Measurements from ENCODE around the gene FAM83G. TPM values are rescaled to one million over a fixed set of nuclear protein-coding genes. Genes with fewer than 3 reads are reported as not detected.
"Not testable (repeated sequence)": the region's sequence is repeated elsewhere in the genome, so short reads cannot be mapped to it uniquely, and the experiment has no call there.

Gene FAM83G
- total and polyA plus RNA-seq, 4 donors = 2.2 to 11.9 (median 7.5) TPM

- Histone ChIP-seq H3K27ac (ENCODE audit: low read depth in 1 of 2, low read length in 1 of 2) (no peak overlapping the region), H3K9me3 (ENCODE audit: control insufficient read depth in 4 of 4, insufficient read depth in 3 of 4, low read length in 3 of 4) (no peaks in the 10 kb centered on the region), H3K4me3 (no peak overlapping the region), H3K36me3 (ENCODE audit: control insufficient read depth in 4 of 4, insufficient read depth in 4 of 4, low read length in 4 of 4) (peaks cover 0 to 4% (median 0%) of the 10 kb centered on the region in 4 donors), H3K27me3 (ENCODE audit: control insufficient read depth in 3 of 3, insufficient read depth in 3 of 3, low read length in 2 of 3) (no peaks in the 10 kb centered on the region), H3K4me1 (ENCODE audit: control insufficient read depth in 5 of 5, insufficient read depth in 5 of 5, low read length in 5 of 5) (peaks cover 0 to 2% (median 0%) of the 10 kb centered on the region in 5 donors), H3K9ac (ENCODE audit: insufficient read depth in 1 of 2, low read length in 2 of 2) (no peak overlapping the region)
- TF ChIP-seq CTCF (IDR thresholded peaks at IDR 0.05; ENCODE audit: control extremely low read depth, extremely low read depth) = no peak
- 91 to 98% methylated on average over 5 of the region's 5 CpGs for WGBS, 2 donors
- DNase-seq (no peak), ATAC-seq (ENCODE audit: insufficient read depth, low FRiP score) (no peak)
Observed at GRCh38 chr17:19022128-19022527, 17.6 kb upstream of the FAM83G start.

- no peaks in the 10 kb centered on the region for H3K27me3 ChIP-seq (ENCODE audit: control insufficient read depth in 3 of 3, insufficient read depth in 3 of 3, low read length in 2 of 3)
- peaks cover 0 to 4% (median 0%) of the 10 kb centered on the region in 4 donors for H3K36me3 ChIP-seq (ENCODE audit: control insufficient read depth in 4 of 4, insufficient read depth in 4 of 4, low read length in 4 of 4)
- H3K4me3 ChIP-seq = no peak overlapping the region
- no peaks in the 10 kb centered on the region for H3K9me3 ChIP-seq (ENCODE audit: control insufficient read depth in 4 of 4, insufficient read depth in 3 of 4, low read length in 3 of 4)
- no peak overlapping the region for H3K9ac ChIP-seq (ENCODE audit: insufficient read depth in 1 of 2, low read length in 2 of 2)
- ATAC-seq (ENCODE audit: insufficient read depth, low FRiP score) (no peak), DNase-seq (no peak)
- 95% methylated on average over 24 of the region's 24 CpGs for WGBS, 2 donors
- H3K27ac ChIP-seq (ENCODE audit: low read depth in 1 of 2, low read length in 1 of 2) = no peak overlapping the region
- peaks cover 0 to 6% (median 0%) of the 10 kb centered on the region in 5 donors for H3K4me1 ChIP-seq (ENCODE audit: control insufficient read depth in 5 of 5, insufficient read depth in 5 of 5, low read length in 5 of 5)
- TF ChIP-seq CTCF (IDR thresholded peaks at IDR 0.05; ENCODE audit: control extremely low read depth, extremely low read depth) = no peak
Observed at GRCh38 chr17:19021622-19022083, 17.1 kb upstream of the FAM83G start.

GRCh38 chr17:19021011-19021621 is 16.6 kb upstream of the FAM83G start:
- 91 to 93% methylated on average over 7 of the region's 7 CpGs for WGBS, 2 donors
- not testable (repeated sequence) for ATAC-seq (ENCODE audit: insufficient read depth, low FRiP score)

GRCh38 chr17:19020016-19020415 is 15.5 kb upstream of the FAM83G start:
- WGBS, 2 donors = 88 to 91% methylated on average over 3 of the region's 3 CpGs
- no peak overlapping the region for H3K4me3 ChIP-seq
- H3K27ac ChIP-seq (ENCODE audit: low read depth in 1 of 2, low read length in 1 of 2) = no peak overlapping the region
- no peak overlapping the region for H3K9ac ChIP-seq (ENCODE audit: insufficient read depth in 1 of 2, low read length in 2 of 2)
- peaks cover 0 to 4% (median 0%) of the 10 kb centered on the region in 4 donors for H3K36me3 ChIP-seq (ENCODE audit: control insufficient read depth in 4 of 4, insufficient read depth in 4 of 4, low read length in 4 of 4)
- DNase-seq (no peak), ATAC-seq (ENCODE audit: insufficient read depth, low FRiP score) (no peak)
- no peaks in the 10 kb centered on the region for H3K27me3 ChIP-seq (ENCODE audit: control insufficient read depth in 3 of 3, insufficient read depth in 3 of 3, low read length in 2 of 3)
- TF ChIP-seq CTCF (IDR thresholded peaks at IDR 0.05; ENCODE audit: control extremely low read depth, extremely low read depth) = no peak
- peaks cover 0 to 7% (median 0%) of the 10 kb centered on the region in 5 donors for H3K4me1 ChIP-seq (ENCODE audit: control insufficient read depth in 5 of 5, insufficient read depth in 5 of 5, low read length in 5 of 5)
- no peaks in the 10 kb centered on the region for H3K9me3 ChIP-seq (ENCODE audit: control insufficient read depth in 4 of 4, insufficient read depth in 3 of 4, low read length in 3 of 4)

More at GRCh38 chr17:19021011-19021621, 16.6 kb upstream of the FAM83G start:
- not testable (repeated sequence) for H3K36me3 ChIP-seq (ENCODE audit: control insufficient read depth in 4 of 4, insufficient read depth in 4 of 4, low read length in 4 of 4); H3K4me1 ChIP-seq (ENCODE audit: control insufficient read depth in 5 of 5, insufficient read depth in 5 of 5, low read length in 5 of 5); H3K27ac ChIP-seq (ENCODE audit: low read depth in 1 of 2, low read length in 1 of 2); DNase-seq; H3K4me3 ChIP-seq; H3K27me3 ChIP-seq (ENCODE audit: control insufficient read depth in 3 of 3, insufficient read depth in 3 of 3, low read length in 2 of 3); H3K9me3 ChIP-seq (ENCODE audit: control insufficient read depth in 4 of 4, insufficient read depth in 3 of 4, low read length in 3 of 4); H3K9ac ChIP-seq (ENCODE audit: insufficient read depth in 1 of 2, low read length in 2 of 2)
